ENCODE data around the gene PANX2. TPM values are rescaled to one million over a fixed set of nuclear protein-coding genes. Genes with fewer than 3 reads are reported as not detected.

PANX2 gene
- total RNA-seq (2022; extraction: Qiagen RNA extraction): 4.6 to 7.9 TPM (median 7.1 TPM) in 5 replicates

GRCh38 chr22:50170453-50171318 is at the start of gene PANX2:
Gene PANX2 (plus strand): TSS chr22:50170731. CDS start chr22:50170731, 0 bp downstream.

GRCh38 chr22:50185375-50186087 is 15.0 kb downstream of the PANX2 start, which contains the start of gene TRABD:
Gene TRABD (plus strand): TSS chr22:50185913. CDS start chr22:50193061, 7,148 bp downstream.

GRCh38 chr22:50200461-50201190 is 30.1 kb downstream of the PANX2 start, which contains the start of gene SELENOO:
Gene SELENOO (plus strand): TSS chr22:50201011. CDS start chr22:50201037, 26 bp downstream.

Other genes with a start within 250 kb of the PANX2 start
- gene PIM3, start 210.0 kb upstream of the PANX2 start, total RNA-seq (2022; extraction: Qiagen RNA extraction): 21.2 to 50.3 TPM (median 44.2 TPM) in 5 replicates
- 0.03 to 0.04 TPM in 2 of 5 replicates, not detected in the others for gene IL17REL, start 158.0 kb upstream of the PANX2 start, total RNA-seq (2022; extraction: Qiagen RNA extraction)
- not detected in 5 replicates for gene TTLL8, start 112.4 kb upstream of the PANX2 start, total RNA-seq (2022; extraction: Qiagen RNA extraction)
- 0.03 to 0.13 TPM (median 0.05 TPM) in 5 replicates for gene MLC1, start 85.3 kb upstream of the PANX2 start, total RNA-seq (2022; extraction: Qiagen RNA extraction)
- gene MOV10L1, start 80.7 kb upstream of the PANX2 start, total RNA-seq (2022; extraction: Qiagen RNA extraction): not detected in 5 replicates
- 23.0 to 40.5 TPM (median 39.0 TPM) in 5 replicates for gene TRABD, start 15.2 kb downstream of the PANX2 start, total RNA-seq (2022; extraction: Qiagen RNA extraction)
- gene SELENOO, start 30.3 kb downstream of the PANX2 start, total RNA-seq (2022; extraction: Qiagen RNA extraction): 11.5 to 21.2 TPM (median 20.3 TPM) in 5 replicates
- 6.3 to 13.5 TPM (median 12.4 TPM) in 5 replicates for gene TUBGCP6, start 74.3 kb downstream of the PANX2 start, total RNA-seq (2022; extraction: Qiagen RNA extraction)
- 7.2 to 15.7 TPM (median 12.1 TPM) in 5 replicates for gene HDAC10, start 80.5 kb downstream of the PANX2 start, total RNA-seq (2022; extraction: Qiagen RNA extraction)
- 19.3 to 29.1 TPM (median 25.8 TPM) in 5 replicates for gene MAPK12, start 91.0 kb downstream of the PANX2 start, total RNA-seq (2022; extraction: Qiagen RNA extraction)
- gene MAPK11, start 99.6 kb downstream of the PANX2 start, total RNA-seq (2022; extraction: Qiagen RNA extraction): 4.7 to 7.6 TPM (median 7.3 TPM) in 5 replicates
- 85.2 to 127 TPM (median 116 TPM) in 5 replicates for gene PLXNB2, start 136.9 kb downstream of the PANX2 start, total RNA-seq (2022; extraction: Qiagen RNA extraction)
- gene DENND6B, start 156.3 kb downstream of the PANX2 start, total RNA-seq (2022; extraction: Qiagen RNA extraction): 1.6 to 4.0 TPM (median 3.7 TPM) in 5 replicates
- 10.0 to 16.3 TPM (median 13.7 TPM) in 5 replicates for gene PPP6R2, start 172.6 kb downstream of the PANX2 start, total RNA-seq (2022; extraction: Qiagen RNA extraction)

All from A549 treated with CORT108297 at 1 μM for 4 hours (cell line).